Uterus (tissue), 4 donors: Measurements from ENCODE around the gene CD8B. TPM values are rescaled to one million over a fixed set of nuclear protein-coding genes. Genes with fewer than 3 reads are reported as not detected.

Experiments
- DNase-seq, 2 donors: peaks; one replicate each; pipeline ENCODE4 v3.0.0-alpha.2; 2019 to 2020
- H3K27ac ChIP-seq, 2 donors: fragments of 200-600 bp; sonication (generic); 1 replicate in 1 of 2; 2 replicates in 1 of 2; pipeline ENCODE4 v1.5.1; 2016 to 2018
- H3K27me3 ChIP-seq, 2 donors: fragments of 200-600 bp; sonication (generic); one replicate each; pipeline ENCODE4 v1.5.1; 2018 to 2019; ENCODE audit warnings: control low read depth in 1 of 2
- H3K36me3 ChIP-seq, 2 donors: fragments of 200-600 bp; sonication (generic); one replicate each; pipeline ENCODE4 v1.5.1; 2019; ENCODE audit warnings: control low read depth in 1 of 2
- H3K4me1 ChIP-seq, 2 donors: fragments of 200-600 bp; sonication (generic); one replicate each; pipeline ENCODE4 v1.5.1; 2018 to 2019; ENCODE audit warnings: control low read depth in 1 of 2
- H3K4me3 ChIP-seq, 2 donors: fragments of 200-600 bp; sonication (generic); 1 replicate in 1 of 2; 2 replicates in 1 of 2; pipeline ENCODE4 v1.5.1; 2018 to 2019; ENCODE audit warnings: mild to moderate bottlenecking in 1 of 2
- H3K9me3 ChIP-seq, 2 donors: fragments of 200-600 bp; sonication (generic); one replicate each; pipeline ENCODE4 v1.5.1; 2019; ENCODE audit warnings: control low read depth in 1 of 2
- CTCF ChIP-seq, 4 experiments: fragments of 200-600 bp in 2 of 4; fragments of 450-650 bp in 2 of 4; sonication (generic) in 2 of 4; IDR thresholded peaks; one replicate each; pipeline ENCODE4 v1.5.1; 2016 to 2019; ENCODE audit warnings: antibody characterized with exemption in 4 of 4, mild to moderate bottlenecking in 2 of 4, moderate library complexity in 1 of 4
- POLR2A ChIP-seq, 2 donors: fragments of 450-650 bp; IDR thresholded peaks; one replicate each; pipeline ENCODE4 v1.6.1; 2016; ENCODE audit warnings: antibody characterized with exemption in 2 of 2, mild to moderate bottlenecking in 1 of 2, moderate library complexity in 1 of 2
- intact Hi-C: fragments of 100-400 bp; cut with DNase I; formaldehyde crosslinking; loops from one replicate; pipeline ENCODE4 v1.15.1; 2023; ENCODE audit warnings: low total_unique reads
- total RNA-seq, 4 donors: library from RNA; depleted of rRNA in 3 of 4; stranded (reverse); fragments of >200 nt in 3 of 4; gene quantifications; one replicate each; pipeline versions ENCODE4 v1.1.0 to v1.2.4, GENCODE V29; 2014 to 2023
- donor health status: DM: yes; HTN: yes; CAD: no.

The CD8B gene
- total RNA-seq, 4 donors from 2014 or later, result 0.55 to 1.0 TPM; not detected in 2

- H3K27me3 ChIP-seq, result no peaks in the 10 kb centered on the region
- no peaks in the 10 kb centered on the region for H3K9me3 ChIP-seq
- H3K4me1 ChIP-seq, result peaks cover 0 to 4% of the 10 kb centered on the region in 2 donors
- DNase-seq, result no peak
- H3K36me3 ChIP-seq, result no peaks in the 10 kb centered on the region
- H3K27ac ChIP-seq, result no peak overlapping the region
- TF ChIP-seq CTCF (IDR thresholded peaks at IDR 0.05) (no peak), POLR2A (IDR thresholded peaks at IDR 0.05) (no peak)
- peak overlapping the region; percentile 34 to 43 for H3K4me3 ChIP-seq
- intact Hi-C loops, result no loop called here
These were observed 54.0 kb downstream of the CD8B start for GRCh38 chr2:86807468-86808275.

DNA sequence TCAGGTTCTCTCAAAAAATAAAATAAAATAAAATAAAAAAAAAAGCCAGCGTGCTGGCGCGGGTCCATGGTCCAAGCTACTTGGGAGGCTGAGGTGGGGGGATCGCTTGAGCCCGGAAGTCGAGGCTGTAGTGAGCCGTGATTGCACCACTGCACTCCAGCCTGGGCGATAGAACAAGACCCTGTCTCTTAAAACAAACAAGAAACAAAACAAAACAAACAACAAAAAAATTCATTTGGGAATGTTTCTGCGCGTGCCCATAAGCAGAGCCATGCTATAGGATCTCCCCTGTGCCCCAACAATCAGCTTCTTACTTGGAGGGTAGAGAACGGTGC lies 54.6 kb downstream of the CD8B start:
- Histone ChIP-seq H3K9me3 (no peaks in the 10 kb centered on the region), H3K36me3 (no peaks in the 10 kb centered on the region), H3K4me3 (peak overlapping the region; percentile 34 to 43), H3K4me1 (peaks cover 0 to 4% of the 10 kb centered on the region in 2 donors), H3K27ac (no peak overlapping the region), H3K27me3 (no peaks in the 10 kb centered on the region)
- TF ChIP-seq CTCF (IDR thresholded peaks at IDR 0.05) (no peak), POLR2A (IDR thresholded peaks at IDR 0.05) (no peak)
- intact Hi-C loops, result no loop called here
- DNase-seq, result no peak

DNA sequence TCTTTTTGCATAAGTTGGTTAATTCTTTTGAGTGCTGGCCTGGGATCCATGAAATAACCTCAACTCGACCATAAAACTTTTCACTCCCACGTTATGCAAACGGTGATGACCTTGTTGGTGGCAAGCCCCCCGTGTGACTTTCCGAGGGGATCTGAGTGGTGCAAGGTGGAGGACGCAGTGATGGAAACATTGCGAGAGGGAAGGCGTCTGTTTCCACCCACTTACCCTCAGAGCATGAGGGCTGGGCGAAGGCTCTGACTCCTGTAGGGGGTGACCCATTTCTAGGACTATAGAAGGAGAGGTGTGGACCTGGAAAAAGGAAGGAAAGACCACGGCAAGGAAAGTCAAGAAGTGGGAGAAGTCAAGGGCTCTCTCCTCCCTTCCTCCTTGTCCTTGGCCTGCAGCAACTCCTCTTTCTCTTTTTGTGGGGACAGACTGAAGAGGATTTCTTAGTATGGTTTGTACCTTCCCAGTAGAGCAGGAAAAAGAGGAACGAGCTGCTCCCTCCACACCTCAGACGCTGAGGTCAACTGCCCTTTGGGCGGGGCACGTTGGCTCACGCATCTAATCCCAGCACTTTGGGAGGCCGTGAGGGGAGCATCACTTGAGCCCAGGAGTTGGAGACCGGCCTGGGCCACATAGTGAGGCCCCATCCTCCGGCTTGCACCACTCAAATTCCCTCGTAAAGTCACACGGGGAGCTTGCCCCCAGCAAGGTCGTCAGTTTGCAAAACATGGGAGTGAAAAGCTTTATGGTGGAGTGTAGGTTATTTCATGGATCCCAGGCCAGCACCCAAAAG lies 55.4 kb downstream of the CD8B start:
- peaks cover 0 to 4% of the 10 kb centered on the region in 2 donors for H3K4me1 ChIP-seq
- no peak overlapping the region for H3K4me3 ChIP-seq
- DNase-seq, result no peak
- H3K36me3 ChIP-seq, result no peaks in the 10 kb centered on the region
- TF ChIP-seq POLR2A (IDR thresholded peaks at IDR 0.05), result no peak
- TF ChIP-seq CTCF (IDR thresholded peaks at IDR 0.05), result no peak
- H3K9me3 ChIP-seq, result no peaks in the 10 kb centered on the region
- H3K27ac ChIP-seq, result no peak overlapping the region
- intact Hi-C loops, result no loop called here
- no peaks in the 10 kb centered on the region for H3K27me3 ChIP-seq

- intact Hi-C loops, result no loop called here
- TF ChIP-seq CTCF (IDR thresholded peaks at IDR 0.05) (no peak), POLR2A (IDR thresholded peaks at IDR 0.05) (no peak)
- no peak overlapping the region for H3K4me3 ChIP-seq
These were observed 60.7 kb downstream of the CD8B start for GRCh38 chr2:86800856-86801567.

More at GRCh38 chr2:86800856-86801567, 60.7 kb downstream of the CD8B start:
- H3K4me1 ChIP-seq, result no peaks in the 10 kb centered on the region
- no peaks in the 10 kb centered on the region for H3K36me3 ChIP-seq
- no peaks in the 10 kb centered on the region for H3K27me3 ChIP-seq
- no peak overlapping the region for H3K27ac ChIP-seq
- peaks cover 0 to 10% of the 10 kb centered on the region in 2 donors for H3K9me3 ChIP-seq
- DNase-seq, result no peak
